22Rv1 (cell line): ENCODE results near the gene MACF1.

Source experiments
- CTCF ChIP-seq: fragments of 450-650 bp; IDR thresholded peaks from 2 replicates; pipeline ENCODE4 v1.5.1; 2017; ENCODE audit warnings: mild to moderate bottlenecking
- ZFX ChIP-seq: fragments of 450-650 bp; IDR thresholded peaks from 2 replicates; pipeline ENCODE4 v1.6.1; 2017; ENCODE audit warnings: antibody characterized with exemption, borderline replicate concordance

DNA sequence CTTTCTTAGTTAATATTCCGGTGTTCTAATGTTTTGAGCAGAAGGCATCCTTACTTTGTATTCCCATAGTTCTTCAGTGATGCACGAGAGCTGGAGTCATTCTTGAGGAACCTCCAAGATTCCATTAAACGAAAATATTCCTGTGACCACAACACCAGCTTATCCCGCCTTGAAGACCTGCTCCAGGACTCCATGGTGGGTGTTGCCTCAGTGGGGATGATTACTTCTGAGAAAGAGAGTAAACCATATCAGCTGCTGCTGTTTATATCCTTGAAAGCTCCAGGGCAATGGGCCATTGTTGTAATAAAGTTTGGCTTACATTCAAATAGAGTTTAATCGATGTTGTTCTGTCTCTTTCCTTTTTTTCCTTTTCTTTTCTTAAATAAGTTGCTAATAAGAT is 93.1 kb downstream of the MACF1 start:
- TF ChIP-seq CTCF (no peak), ZFX (no peak)
